Muscle of leg (tissue), 11 donors: Measurements from ENCODE around the gene GRID1. TPM values are rescaled to one million over a fixed set of nuclear protein-coding genes. Genes with fewer than 3 reads are reported as not detected.
"Not testable (repeated sequence)": the region's sequence is repeated elsewhere in the genome, so short reads cannot be mapped to it uniquely, and the experiment has no call there.

Source experiments
- DNase-seq: peaks from one replicate; pipeline ENCODE4 v3.0.0; 2013
- H3K27ac ChIP-seq: one replicate; pipeline ENCODE4 v1.5.1; 2013; ENCODE audit warnings: mild to moderate bottlenecking, low read length, control low read depth
- H3K27me3 ChIP-seq: one replicate; pipeline ENCODE4 v1.6.1; 2013; ENCODE audit warnings: low read length; ENCODE audit not compliant: control insufficient read depth, insufficient read depth
- H3K36me3 ChIP-seq: one replicate; pipeline ENCODE4 v1.6.1; 2013; ENCODE audit warnings: low read length; ENCODE audit not compliant: control insufficient read depth, insufficient read depth
- H3K4me1 ChIP-seq: one replicate; pipeline ENCODE4 v1.6.1; 2013; ENCODE audit warnings: low read length; ENCODE audit not compliant: control insufficient read depth, insufficient read depth
- H3K4me3 ChIP-seq: one replicate; pipeline ENCODE4 v1.5.1; 2013; ENCODE audit warnings: low read length, control low read depth
- H3K9me3 ChIP-seq: replicated peaks from 2 replicates; pipeline ENCODE4 v1.6.1; 2013; ENCODE audit warnings: low read depth, low read length; ENCODE audit not compliant: control insufficient read depth
- WGBS: methylation state at CpG from one replicate; pipeline ENCODE4 v1.1.5; 2013; ENCODE audit warnings: missing lambda C conversion rate; ENCODE audit not compliant: insufficient coverage; 5-methylcytosine and 5-hydroxymethylcytosine counted together
- polyA plus RNA-seq, 8 donors: library from polyadenylated mRNA; unstranded; fragments of 120-200 nt; gene quantifications; one replicate each; pipeline versions ENCODE4 v1.2.1 to v1.2.3, GENCODE V29; 2013; ENCODE audit warnings: inconsistent platforms in 1 of 8, low replicate concordance in 1 of 8; ENCODE audit not compliant: insufficient read length in 8 of 8, insufficient read depth in 1 of 8
- total RNA-seq: library from RNA; stranded (reverse); fragments of 120-200 nt; gene quantifications from one replicate; pipeline ENCODE4 v1.2.4, GENCODE V29; 2013

GRID1 gene
- total and polyA plus RNA-seq, 9 donors: 2.4 to 6.1 (median 3.1) TPM

- DNase-seq: peak; percentile 44
- WGBS: 34% methylated on average over 2 of the region's 3 CpGs
- H3K4me3 ChIP-seq: no peak overlapping the region
- peaks cover 6% of the 10 kb centered on the region for H3K9me3 ChIP-seq
- H3K27me3 ChIP-seq: no peaks in the 10 kb centered on the region
- no peak overlapping the region for H3K27ac ChIP-seq
- no peaks in the 10 kb centered on the region for H3K36me3 ChIP-seq
- H3K4me1 ChIP-seq: peaks cover 5% of the 10 kb centered on the region
These were observed 517.3 kb downstream of the GRID1 start for GRCh38 chr10:85849315-85849714.

- WGBS: 40% methylated on average over 2 of the region's 4 CpGs
- no peak for DNase-seq
- no peak overlapping the region for H3K4me3 ChIP-seq
These were observed 517.8 kb downstream of the GRID1 start for GRCh38 chr10:85848756-85849155.

DNA sequence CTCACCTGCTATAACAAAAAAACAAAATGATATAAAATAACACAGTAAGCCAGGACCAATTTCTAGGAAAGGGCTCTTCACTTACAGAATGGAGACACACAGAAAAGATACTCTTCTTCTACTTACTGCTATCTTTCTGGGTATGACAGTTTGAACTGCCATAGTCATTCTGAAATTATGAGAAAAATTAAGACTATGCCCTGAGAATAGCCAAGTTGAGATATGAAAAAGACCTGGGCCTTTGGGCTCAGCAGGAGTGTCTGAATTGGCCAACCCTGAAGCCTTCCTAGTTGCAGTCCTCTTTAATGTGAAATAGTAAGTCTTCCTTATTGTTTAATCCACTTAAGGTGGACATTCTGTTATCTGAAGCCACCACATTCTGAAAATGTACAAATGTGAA lies 519.5 kb downstream of the GRID1 start:
- H3K36me3 ChIP-seq: no peaks in the 10 kb centered on the region
- no peak for DNase-seq
- no peak overlapping the region for H3K27ac ChIP-seq

More at GRCh38 chr10:85848756-85849155, 517.8 kb downstream of the GRID1 start:
- Histone ChIP-seq H3K27me3 (no peaks in the 10 kb centered on the region), H3K4me1 (peaks cover 5% of the 10 kb centered on the region), H3K36me3 (no peaks in the 10 kb centered on the region), H3K27ac (no peak overlapping the region), H3K9me3 (peaks cover 6% of the 10 kb centered on the region)

DNA sequence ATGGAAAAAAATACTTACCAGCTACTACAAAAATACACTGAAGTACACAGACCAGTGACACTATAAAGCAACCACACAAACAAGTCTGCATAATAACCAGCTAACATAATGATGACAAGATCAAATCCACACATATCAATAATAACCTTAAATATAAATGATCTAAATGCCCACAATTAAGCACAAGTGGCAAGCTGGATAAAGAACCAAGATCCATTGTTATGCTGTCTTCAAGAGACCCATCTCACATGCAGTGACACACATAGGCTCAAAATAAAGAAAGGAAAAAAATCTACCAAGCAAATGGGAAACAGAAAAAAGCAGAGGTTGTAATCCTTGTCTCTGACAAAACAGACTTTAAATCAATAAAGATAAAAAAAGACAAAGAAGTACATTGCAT lies 527.9 kb downstream of the GRID1 start:
- not testable (repeated sequence) for H3K36me3 ChIP-seq, DNase-seq, H3K4me1 ChIP-seq, H3K4me3 ChIP-seq, H3K27ac ChIP-seq, H3K27me3 ChIP-seq
- H3K9me3 ChIP-seq: peaks cover 25% of the 10 kb centered on the region

More for the DNA sequence above, 519.5 kb downstream of the GRID1 start:
- Histone ChIP-seq H3K9me3 (peaks cover 4% of the 10 kb centered on the region), H3K4me3 (no peak overlapping the region), H3K4me1 (peaks cover 5% of the 10 kb centered on the region), H3K27me3 (no peaks in the 10 kb centered on the region)

DNA sequence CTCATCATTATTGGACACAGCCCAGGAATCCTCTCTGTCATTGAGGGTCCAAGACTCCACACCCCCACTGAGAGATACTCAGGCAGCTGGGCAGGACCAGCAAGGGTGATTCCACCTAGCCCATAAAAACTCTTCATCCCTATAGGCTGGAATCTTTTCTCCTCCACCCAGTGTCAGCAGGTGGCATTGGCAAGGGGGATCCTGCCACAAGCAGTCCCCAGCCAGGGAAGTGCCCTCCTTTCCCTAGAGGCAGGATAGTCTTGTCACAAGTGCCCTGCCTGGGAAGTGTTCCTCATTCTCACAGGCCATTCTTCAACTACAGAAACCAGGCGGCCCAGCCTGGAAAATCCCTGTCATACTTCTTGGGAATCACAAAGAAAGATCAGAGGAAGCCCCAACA lies 533.6 kb downstream of the GRID1 start:
- Histone ChIP-seq H3K4me3 (no peak overlapping the region), H3K9me3 (peaks cover 23% of the 10 kb centered on the region), H3K27me3 (no peaks in the 10 kb centered on the region), H3K4me1 (no peaks in the 10 kb centered on the region), H3K36me3 (no peaks in the 10 kb centered on the region), H3K27ac (no peak overlapping the region)
- WGBS: no CpG with 5 or more reads among the region's 1 CpG
- DNase-seq: no peak

- Histone ChIP-seq H3K27ac (no peak overlapping the region), H3K27me3 (no peaks in the 10 kb centered on the region), H3K9me3 (peaks cover 12% of the 10 kb centered on the region), H3K36me3 (no peaks in the 10 kb centered on the region), H3K4me1 (no peaks in the 10 kb centered on the region), H3K4me3 (no peak overlapping the region)
- DNase-seq: no peak
- WGBS: no CpG with 5 or more reads among the region's 3 CpGs
These were observed 535.2 kb downstream of the GRID1 start for GRCh38 chr10:85831422-85831821.

- no peaks in the 10 kb centered on the region for H3K4me1 ChIP-seq
- H3K4me3 ChIP-seq: no peak overlapping the region
- no peak overlapping the region for H3K27ac ChIP-seq
- no peaks in the 10 kb centered on the region for H3K27me3 ChIP-seq
- no peak for DNase-seq
- H3K36me3 ChIP-seq: no peaks in the 10 kb centered on the region
- WGBS: 80% methylated on average over 3 of the region's 4 CpGs
- peaks cover 9% of the 10 kb centered on the region for H3K9me3 ChIP-seq
These were observed 540.2 kb downstream of the GRID1 start for GRCh38 chr10:85826377-85826776.

DNA sequence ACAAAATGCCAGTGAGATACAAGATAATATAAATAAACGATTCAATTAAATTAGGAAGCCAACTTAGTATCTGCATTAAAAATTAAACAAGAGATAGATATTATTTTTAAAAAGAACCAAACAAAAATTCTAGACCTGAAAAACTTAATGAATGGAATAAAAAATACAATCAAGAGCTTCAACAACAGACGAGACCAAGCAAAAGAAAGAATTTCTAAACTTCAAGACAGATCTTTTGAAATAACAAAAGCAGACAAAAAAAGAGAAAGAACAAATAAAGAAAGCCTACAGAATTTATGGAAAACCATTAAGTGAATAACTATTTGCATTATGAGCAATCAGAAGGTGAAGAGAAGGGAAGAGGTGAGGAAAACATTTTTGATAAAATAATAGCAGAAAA lies 555.2 kb downstream of the GRID1 start:
- H3K4me1 ChIP-seq: no peaks in the 10 kb centered on the region
- no peak overlapping the region for H3K27ac ChIP-seq
- no peak overlapping the region for H3K4me3 ChIP-seq
- WGBS: no CpG with 5 or more reads among the region's 2 CpGs
- DNase-seq: no peak
- no peaks in the 10 kb centered on the region for H3K36me3 ChIP-seq
- H3K9me3 ChIP-seq: peaks cover 20% of the 10 kb centered on the region
- no peaks in the 10 kb centered on the region for H3K27me3 ChIP-seq

DNA sequence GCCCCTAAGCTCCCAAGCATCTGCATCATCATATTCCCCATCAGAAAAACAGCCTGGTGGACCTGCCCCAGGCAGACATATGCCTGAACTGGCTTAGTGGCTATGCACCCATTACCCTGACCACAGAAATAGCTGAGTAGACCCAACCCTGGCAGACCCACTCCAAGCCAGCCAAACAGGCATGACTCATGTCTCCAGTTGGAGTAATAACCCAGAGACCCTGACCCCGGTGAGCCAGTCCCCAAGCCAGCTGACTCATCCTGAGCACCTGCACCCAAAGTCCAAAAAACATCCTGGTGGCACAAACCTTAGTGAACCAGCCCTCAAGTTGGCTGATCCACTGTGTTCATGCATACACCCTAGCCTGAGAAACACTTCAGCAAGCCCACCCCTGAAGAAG lies 555.9 kb downstream of the GRID1 start:
- Histone ChIP-seq H3K27ac (no peak overlapping the region), H3K36me3 (no peaks in the 10 kb centered on the region), H3K4me1 (no peaks in the 10 kb centered on the region), H3K9me3 (peaks cover 20% of the 10 kb centered on the region), H3K27me3 (no peaks in the 10 kb centered on the region), H3K4me3 (no peak overlapping the region)
- DNase-seq: no peak
- WGBS: 80% methylated on average over 1 of the region's 1 CpG

GRCh38 chr10:85795460-85795859 lies 571.1 kb downstream of the GRID1 start:
- no CpG with 5 or more reads among the region's 3 CpGs for WGBS
- no peak for DNase-seq
- peaks cover 16% of the 10 kb centered on the region for H3K4me1 ChIP-seq
- H3K27ac ChIP-seq: no peak overlapping the region
- no peaks in the 10 kb centered on the region for H3K27me3 ChIP-seq
- H3K4me3 ChIP-seq: no peak overlapping the region
- H3K36me3 ChIP-seq: no peaks in the 10 kb centered on the region
- no peaks in the 10 kb centered on the region for H3K9me3 ChIP-seq

- no peaks in the 10 kb centered on the region for H3K36me3 ChIP-seq
- H3K4me1 ChIP-seq: peaks cover 24% of the 10 kb centered on the region
- DNase-seq: no peak
- 50% methylated on average over 1 of the region's 2 CpGs for WGBS
- H3K4me3 ChIP-seq: no peak overlapping the region
- H3K9me3 ChIP-seq: no peaks in the 10 kb centered on the region
- no peak overlapping the region for H3K27ac ChIP-seq
- H3K27me3 ChIP-seq: no peaks in the 10 kb centered on the region
These were observed 572.0 kb downstream of the GRID1 start for GRCh38 chr10:85794553-85794952.
